WTC11 (cell line): ENCODE results near the gene SPRR2G. TPM values are rescaled to one million over a fixed set of nuclear protein-coding genes. Genes with fewer than 3 reads are reported as not detected.

Experiments
- ATAC-seq: fragments of 200-7000 bp; cut with Tn5 transposase; 2 replicates; pipeline ENCODE4 v1.10.0; 2021; ENCODE audit warnings: mild to moderate bottlenecking, moderate library complexity
- CTCF ChIA-PET: fragments of 300-600 bp; sonication (Branson Sonifier 250); formaldehyde crosslinking; loops from one replicate; lab custom pipeline; 2021; ENCODE audit warnings: antibody characterized with exemption; lab: Charles Lee
- POLR2A ChIA-PET: fragments of 350-600 bp; sonication (Branson Sonifier 250); formaldehyde crosslinking; loops from one replicate; lab custom pipeline; 2021; ENCODE audit warnings: antibody characterized with exemption; lab: Charles Lee
- DNase-seq: peaks from one replicate; pipeline ENCODE4 v3.0.0; 2021; ENCODE audit warnings: low spot score
- H3K27ac Mint-ChIP-seq: 2 replicates; pipeline ENCODE4 v1.8.0; 2021; ENCODE audit warnings: mixed read lengths
- H3K27me3 Mint-ChIP-seq: 2 replicates; pipeline ENCODE4 v1.8.0; 2021; ENCODE audit warnings: low read depth, mild to moderate bottlenecking, moderate library complexity, mixed read lengths
- H3K36me3 Mint-ChIP-seq: 2 replicates; pipeline ENCODE4 v1.8.0; 2021; ENCODE audit warnings: mixed read lengths
- H3K4me1 Mint-ChIP-seq: 2 replicates; pipeline ENCODE4 v1.8.0; 2022; ENCODE audit warnings: mixed read lengths
- H3K4me3 Mint-ChIP-seq: 2 replicates; pipeline ENCODE4 v1.8.0; 2021; ENCODE audit warnings: mild to moderate bottlenecking, moderate library complexity, mixed read lengths
- H3K9me3 Mint-ChIP-seq: 2 replicates; pipeline ENCODE4 v1.8.0; 2021; ENCODE audit warnings: mixed read lengths
- ATF1 ChIP-seq: sonication (generic); formaldehyde crosslinking; IDR thresholded peaks from 2 replicates; pipeline ENCODE4 v1.8.1; 2023; ENCODE audit warnings: mild to moderate bottlenecking, moderate library complexity, missing genetic modification reagents
- ELF4 ChIP-seq: sonication (generic); formaldehyde crosslinking; IDR thresholded peaks from 2 replicates; pipeline ENCODE4 v1.8.1; 2022; ENCODE audit warnings: low read depth, mild to moderate bottlenecking, moderate library complexity, missing genetic modification reagents
- FOXJ3 ChIP-seq: sonication (generic); formaldehyde crosslinking; IDR thresholded peaks from 2 replicates; pipeline ENCODE4 v1.9.0; 2021; ENCODE audit warnings: missing genetic modification reagents, mild to moderate bottlenecking, borderline replicate concordance
- GTF2I ChIP-seq: fragments of 250-450 bp; sonication (Bioruptor Pico); conservative IDR thresholded peaks from 2 replicates; pipeline ENCODE4 v1.4.0; 2021; ENCODE audit warnings: mild to moderate bottlenecking
- HMGA2 ChIP-seq: fragments of 250-450 bp; sonication (Bioruptor Pico); IDR thresholded peaks from 2 replicates; pipeline ENCODE4 v1.4.0; 2021; ENCODE audit warnings: mild to moderate bottlenecking, moderate library complexity
- KAT7 ChIP-seq: sonication (generic); formaldehyde crosslinking; IDR thresholded peaks from 2 replicates; pipeline ENCODE4 v1.8.1; 2023; ENCODE audit warnings: missing genetic modification reagents, mild to moderate bottlenecking, borderline replicate concordance
- MYBL2 ChIP-seq: sonication (generic); formaldehyde crosslinking; IDR thresholded peaks from 2 replicates; pipeline ENCODE4 v1.8.1; 2023; ENCODE audit warnings: mild to moderate bottlenecking, moderate library complexity, missing genetic modification reagents
- NFATC4 ChIP-seq: fragments of 250-450 bp; sonication (Bioruptor Pico); IDR thresholded peaks from 2 replicates; pipeline ENCODE4 v1.9.0; 2021; ENCODE audit warnings: mild to moderate bottlenecking
- NFYB ChIP-seq: sonication (generic); formaldehyde crosslinking; conservative IDR thresholded peaks from 2 replicates; pipeline ENCODE4 v1.8.0; 2022; ENCODE audit warnings: low read depth, missing genetic modification reagents
- TP53 ChIP-seq: sonication (generic); formaldehyde crosslinking; IDR thresholded peaks from 2 replicates; pipeline ENCODE4 v1.8.1; 2023; ENCODE audit warnings: mild to moderate bottlenecking, missing genetic modification reagents
- ZNF219 ChIP-seq: sonication (generic); formaldehyde crosslinking; IDR thresholded peaks from 2 replicates; pipeline ENCODE4 v1.8.0; 2023; ENCODE audit warnings: missing genetic modification reagents, mild to moderate bottlenecking, borderline replicate concordance
- total RNA-seq: library from RNA; stranded (reverse); gene quantifications from 3 replicates; pipeline ENCODE4 v1.2.3, GENCODE V29; 2021
- TF ChIP-seq, protein P1 (sequence below): fragments of 250-450 bp; sonication (Bioruptor Pico); IDR thresholded peaks from 2 replicates; pipeline ENCODE4 v2.1.2; 2022; ENCODE audit warnings: mild to moderate bottlenecking, moderate library complexity
- TF ChIP-seq, protein P2 (sequence below): sonication (generic); formaldehyde crosslinking; conservative IDR thresholded peaks from 2 replicates; pipeline ENCODE4 v1.8.1; 2023; ENCODE audit warnings: mild to moderate bottlenecking, low read depth, missing genetic modification reagents, moderate library complexity
- TF ChIP-seq, protein P3 (sequence below): sonication (generic); formaldehyde crosslinking; IDR thresholded peaks from 2 replicates; pipeline ENCODE4 v1.8.0; 2023; ENCODE audit warnings: missing genetic modification reagents
- TF ChIP-seq, protein P4 (sequence below): fragments of 250-450 bp; sonication (Bioruptor Pico); IDR thresholded peaks from 2 replicates; pipeline ENCODE4 v1.8.0; 2021; ENCODE audit warnings: mild to moderate bottlenecking
- TF ChIP-seq, protein P5 (sequence below): sonication (generic); formaldehyde crosslinking; IDR thresholded peaks from 2 replicates; pipeline ENCODE4 v1.8.1; 2023; ENCODE audit warnings: mild to moderate bottlenecking, missing genetic modification reagents
- TF ChIP-seq, protein P6 (sequence below): sonication (generic); formaldehyde crosslinking; IDR thresholded peaks from 2 replicates; pipeline ENCODE4 v1.8.0; 2023; ENCODE audit warnings: missing genetic modification reagents, mild to moderate bottlenecking, borderline replicate concordance

SPRR2G gene
- total RNA-seq, 1 experiment from 2014 or later = not detected

DNA sequence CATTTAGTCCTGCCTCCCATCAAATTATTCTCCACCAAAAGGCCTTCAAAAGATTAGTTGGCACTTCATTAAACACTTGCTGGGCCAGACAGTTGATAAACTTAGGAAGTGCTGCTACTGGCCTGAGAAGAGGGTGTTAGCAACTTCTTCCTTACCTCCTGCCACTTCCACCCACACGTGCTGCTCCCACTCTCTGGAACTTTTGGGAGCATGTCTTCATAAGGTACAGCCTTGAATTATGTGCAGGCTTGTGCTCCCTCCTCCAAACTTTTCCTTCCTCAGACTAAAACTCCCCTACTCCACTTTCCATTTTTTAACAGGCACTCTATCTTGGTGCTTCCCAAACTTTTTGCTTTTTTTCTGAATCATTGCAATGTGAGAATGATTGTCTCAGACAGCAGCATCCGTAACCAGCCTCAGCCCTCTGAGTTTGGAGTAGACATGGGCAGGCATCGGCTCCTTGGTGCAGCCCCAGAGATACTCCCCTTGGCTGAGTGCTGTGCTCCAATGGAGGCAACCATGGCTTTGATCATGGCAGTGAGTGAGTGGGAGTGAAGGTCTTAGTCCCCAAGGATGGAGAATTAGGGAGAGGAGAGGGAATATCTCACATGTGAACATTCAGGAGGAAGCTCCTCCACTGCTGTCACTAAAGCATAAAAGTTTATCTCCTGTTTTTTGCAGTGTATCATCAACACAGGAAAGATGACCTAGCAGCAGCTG is 43.8 kb upstream of the SPRR2G start (continued):
- TF ChIP-seq, protein P1, sequence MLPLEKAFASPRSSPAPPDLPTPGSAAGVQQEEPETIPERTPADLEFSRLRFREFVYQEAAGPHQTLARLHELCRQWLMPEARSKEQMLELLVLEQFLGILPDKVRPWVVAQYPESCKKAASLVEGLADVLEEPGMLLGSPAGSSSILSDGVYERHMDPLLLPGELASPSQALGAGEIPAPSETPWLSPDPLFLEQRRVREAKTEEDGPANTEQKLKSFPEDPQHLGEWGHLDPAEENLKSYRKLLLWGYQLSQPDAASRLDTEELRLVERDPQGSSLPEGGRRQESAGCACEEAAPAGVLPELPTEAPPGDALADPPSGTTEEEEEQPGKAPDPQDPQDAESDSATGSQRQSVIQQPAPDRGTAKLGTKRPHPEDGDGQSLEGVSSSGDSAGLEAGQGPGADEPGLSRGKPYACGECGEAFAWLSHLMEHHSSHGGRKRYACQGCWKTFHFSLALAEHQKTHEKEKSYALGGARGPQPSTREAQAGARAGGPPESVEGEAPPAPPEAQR (CRISPR knock-in tag) = no peak
- TF ChIP-seq NFATC4 (CRISPR knock-in tag) = no peak
- TF ChIP-seq, protein P2, sequence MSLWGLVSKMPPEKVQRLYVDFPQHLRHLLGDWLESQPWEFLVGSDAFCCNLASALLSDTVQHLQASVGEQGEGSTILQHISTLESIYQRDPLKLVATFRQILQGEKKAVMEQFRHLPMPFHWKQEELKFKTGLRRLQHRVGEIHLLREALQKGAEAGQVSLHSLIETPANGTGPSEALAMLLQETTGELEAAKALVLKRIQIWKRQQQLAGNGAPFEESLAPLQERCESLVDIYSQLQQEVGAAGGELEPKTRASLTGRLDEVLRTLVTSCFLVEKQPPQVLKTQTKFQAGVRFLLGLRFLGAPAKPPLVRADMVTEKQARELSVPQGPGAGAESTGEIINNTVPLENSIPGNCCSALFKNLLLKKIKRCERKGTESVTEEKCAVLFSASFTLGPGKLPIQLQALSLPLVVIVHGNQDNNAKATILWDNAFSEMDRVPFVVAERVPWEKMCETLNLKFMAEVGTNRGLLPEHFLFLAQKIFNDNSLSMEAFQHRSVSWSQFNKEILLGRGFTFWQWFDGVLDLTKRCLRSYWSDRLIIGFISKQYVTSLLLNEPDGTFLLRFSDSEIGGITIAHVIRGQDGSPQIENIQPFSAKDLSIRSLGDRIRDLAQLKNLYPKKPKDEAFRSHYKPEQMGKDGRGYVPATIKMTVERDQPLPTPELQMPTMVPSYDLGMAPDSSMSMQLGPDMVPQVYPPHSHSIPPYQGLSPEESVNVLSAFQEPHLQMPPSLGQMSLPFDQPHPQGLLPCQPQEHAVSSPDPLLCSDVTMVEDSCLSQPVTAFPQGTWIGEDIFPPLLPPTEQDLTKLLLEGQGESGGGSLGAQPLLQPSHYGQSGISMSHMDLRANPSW (CRISPR knock-in tag) = no peak
- TF ChIP-seq TP53 = no peak
- TF ChIP-seq, protein P3, sequence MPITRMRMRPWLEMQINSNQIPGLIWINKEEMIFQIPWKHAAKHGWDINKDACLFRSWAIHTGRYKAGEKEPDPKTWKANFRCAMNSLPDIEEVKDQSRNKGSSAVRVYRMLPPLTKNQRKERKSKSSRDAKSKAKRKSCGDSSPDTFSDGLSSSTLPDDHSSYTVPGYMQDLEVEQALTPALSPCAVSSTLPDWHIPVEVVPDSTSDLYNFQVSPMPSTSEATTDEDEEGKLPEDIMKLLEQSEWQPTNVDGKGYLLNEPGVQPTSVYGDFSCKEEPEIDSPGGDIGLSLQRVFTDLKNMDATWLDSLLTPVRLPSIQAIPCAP = no peak

DNA sequence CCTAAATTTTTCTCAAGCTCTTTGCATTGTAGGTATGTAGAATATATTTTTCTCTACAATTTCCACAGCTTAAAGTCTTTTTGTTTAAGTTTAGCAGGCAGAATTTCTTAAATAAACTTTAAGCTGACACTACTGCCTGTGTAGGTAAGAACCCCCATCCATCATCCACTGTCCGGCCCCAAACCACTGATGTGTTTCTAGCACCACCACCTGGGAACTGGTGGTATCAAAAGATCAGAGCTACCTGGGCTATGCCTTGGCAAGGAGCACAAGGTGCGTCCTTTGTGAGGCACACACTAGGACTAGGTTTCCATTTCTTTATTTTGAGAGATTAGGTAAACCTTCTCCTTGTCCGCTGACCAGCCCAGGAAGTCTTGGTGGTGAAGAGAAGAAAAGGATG is 42.0 kb upstream of the SPRR2G start:
- H3K4me1 Mint-ChIP-seq = peaks cover 7% of the 10 kb centered on the region
- TF ChIP-seq ELF4 (CRISPR knock-in tag) (no peak), FOXJ3 (CRISPR knock-in tag) (no peak), KAT7 (CRISPR knock-in tag) (no peak), GTF2I (no peak), ZNF219 (CRISPR knock-in tag) (no peak), NFYB (CRISPR knock-in tag) (no peak), HMGA2 (CRISPR knock-in tag) (no peak), MYBL2 (CRISPR knock-in tag) (no peak), ATF1 (no peak)
- TF ChIP-seq, protein P4, sequence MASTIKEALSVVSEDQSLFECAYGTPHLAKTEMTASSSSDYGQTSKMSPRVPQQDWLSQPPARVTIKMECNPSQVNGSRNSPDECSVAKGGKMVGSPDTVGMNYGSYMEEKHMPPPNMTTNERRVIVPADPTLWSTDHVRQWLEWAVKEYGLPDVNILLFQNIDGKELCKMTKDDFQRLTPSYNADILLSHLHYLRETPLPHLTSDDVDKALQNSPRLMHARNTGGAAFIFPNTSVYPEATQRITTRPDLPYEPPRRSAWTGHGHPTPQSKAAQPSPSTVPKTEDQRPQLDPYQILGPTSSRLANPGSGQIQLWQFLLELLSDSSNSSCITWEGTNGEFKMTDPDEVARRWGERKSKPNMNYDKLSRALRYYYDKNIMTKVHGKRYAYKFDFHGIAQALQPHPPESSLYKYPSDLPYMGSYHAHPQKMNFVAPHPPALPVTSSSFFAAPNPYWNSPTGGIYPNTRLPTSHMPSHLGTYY (CRISPR knock-in tag) = no peak
- TF ChIP-seq, protein P5, sequence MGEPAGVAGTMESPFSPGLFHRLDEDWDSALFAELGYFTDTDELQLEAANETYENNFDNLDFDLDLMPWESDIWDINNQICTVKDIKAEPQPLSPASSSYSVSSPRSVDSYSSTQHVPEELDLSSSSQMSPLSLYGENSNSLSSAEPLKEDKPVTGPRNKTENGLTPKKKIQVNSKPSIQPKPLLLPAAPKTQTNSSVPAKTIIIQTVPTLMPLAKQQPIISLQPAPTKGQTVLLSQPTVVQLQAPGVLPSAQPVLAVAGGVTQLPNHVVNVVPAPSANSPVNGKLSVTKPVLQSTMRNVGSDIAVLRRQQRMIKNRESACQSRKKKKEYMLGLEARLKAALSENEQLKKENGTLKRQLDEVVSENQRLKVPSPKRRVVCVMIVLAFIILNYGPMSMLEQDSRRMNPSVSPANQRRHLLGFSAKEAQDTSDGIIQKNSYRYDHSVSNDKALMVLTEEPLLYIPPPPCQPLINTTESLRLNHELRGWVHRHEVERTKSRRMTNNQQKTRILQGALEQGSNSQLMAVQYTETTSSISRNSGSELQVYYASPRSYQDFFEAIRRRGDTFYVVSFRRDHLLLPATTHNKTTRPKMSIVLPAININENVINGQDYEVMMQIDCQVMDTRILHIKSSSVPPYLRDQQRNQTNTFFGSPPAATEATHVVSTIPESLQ (CRISPR knock-in tag) = no peak
- TF ChIP-seq, protein P6, sequence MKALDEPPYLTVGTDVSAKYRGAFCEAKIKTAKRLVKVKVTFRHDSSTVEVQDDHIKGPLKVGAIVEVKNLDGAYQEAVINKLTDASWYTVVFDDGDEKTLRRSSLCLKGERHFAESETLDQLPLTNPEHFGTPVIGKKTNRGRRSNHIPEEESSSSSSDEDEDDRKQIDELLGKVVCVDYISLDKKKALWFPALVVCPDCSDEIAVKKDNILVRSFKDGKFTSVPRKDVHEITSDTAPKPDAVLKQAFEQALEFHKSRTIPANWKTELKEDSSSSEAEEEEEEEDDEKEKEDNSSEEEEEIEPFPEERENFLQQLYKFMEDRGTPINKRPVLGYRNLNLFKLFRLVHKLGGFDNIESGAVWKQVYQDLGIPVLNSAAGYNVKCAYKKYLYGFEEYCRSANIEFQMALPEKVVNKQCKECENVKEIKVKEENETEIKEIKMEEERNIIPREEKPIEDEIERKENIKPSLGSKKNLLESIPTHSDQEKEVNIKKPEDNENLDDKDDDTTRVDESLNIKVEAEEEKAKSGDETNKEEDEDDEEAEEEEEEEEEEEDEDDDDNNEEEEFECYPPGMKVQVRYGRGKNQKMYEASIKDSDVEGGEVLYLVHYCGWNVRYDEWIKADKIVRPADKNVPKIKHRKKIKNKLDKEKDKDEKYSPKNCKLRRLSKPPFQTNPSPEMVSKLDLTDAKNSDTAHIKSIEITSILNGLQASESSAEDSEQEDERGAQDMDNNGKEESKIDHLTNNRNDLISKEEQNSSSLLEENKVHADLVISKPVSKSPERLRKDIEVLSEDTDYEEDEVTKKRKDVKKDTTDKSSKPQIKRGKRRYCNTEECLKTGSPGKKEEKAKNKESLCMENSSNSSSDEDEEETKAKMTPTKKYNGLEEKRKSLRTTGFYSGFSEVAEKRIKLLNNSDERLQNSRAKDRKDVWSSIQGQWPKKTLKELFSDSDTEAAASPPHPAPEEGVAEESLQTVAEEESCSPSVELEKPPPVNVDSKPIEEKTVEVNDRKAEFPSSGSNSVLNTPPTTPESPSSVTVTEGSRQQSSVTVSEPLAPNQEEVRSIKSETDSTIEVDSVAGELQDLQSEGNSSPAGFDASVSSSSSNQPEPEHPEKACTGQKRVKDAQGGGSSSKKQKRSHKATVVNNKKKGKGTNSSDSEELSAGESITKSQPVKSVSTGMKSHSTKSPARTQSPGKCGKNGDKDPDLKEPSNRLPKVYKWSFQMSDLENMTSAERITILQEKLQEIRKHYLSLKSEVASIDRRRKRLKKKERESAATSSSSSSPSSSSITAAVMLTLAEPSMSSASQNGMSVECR (CRISPR knock-in tag) = no peak
- TF ChIP-seq, protein P1 (CRISPR knock-in tag) = no peak
- no peaks in the 10 kb centered on the region for H3K36me3 Mint-ChIP-seq
- ChIA-PET POLR2A (interaction anchor here (0.5 kb wide), 1 partner anchor 238 kb away, joined by 3 read pairs; no protein-coding TSS in a partner anchor), CTCF (interaction anchor here (0.6 to 6.5 kb wide), 61 partner anchors 14 to 539 kb away, joined by 3 to 123 read pairs (median 5); partner anchors contain the start of genes IVL, SMCP, SPRR1A and SPRR3)
- no peak overlapping the region for H3K27ac Mint-ChIP-seq
- peaks cover 6% of the 10 kb centered on the region for H3K27me3 Mint-ChIP-seq
- no peak overlapping the region for H3K4me3 Mint-ChIP-seq
- peaks cover 10% of the 10 kb centered on the region for H3K9me3 Mint-ChIP-seq
- DNase-seq (peak; percentile 73), ATAC-seq (peak; percentile 98)
